DND-41 (cell line): ENCODE measurements around the gene GRIA1.

ENCODE experiments used
- ATAC-seq: fragments of 200-7000 bp; cut with Tn5 transposase; 3 replicates; pipeline ENCODE4 v1.9.1; 2021; ENCODE audit warnings: low read depth; ENCODE audit not compliant: insufficient read depth
- DNase-seq: peaks from one replicate; pipeline ENCODE4 v3.0.0-alpha.2; 2020
- H2AFZ ChIP-seq: 2 replicates; pipeline ENCODE4 v1.6.0; 2012; ENCODE audit warnings: low read depth, low read length
- H3K27ac ChIP-seq: 2 replicates; pipeline ENCODE4 v1.5.1; 2012; ENCODE audit warnings: low read length, inconsistent platforms
- H3K27me3 ChIP-seq: fragments of 200-600 bp; sonication (generic); 2 replicates; pipeline ENCODE4 v1.6.0; 2012; ENCODE audit warnings: low read length, mild to moderate bottlenecking, inconsistent platforms; ENCODE audit not compliant: insufficient read depth, poor library complexity
- H3K36me3 ChIP-seq: 2 replicates; pipeline ENCODE4 v1.5.1; 2012; ENCODE audit warnings: low read length, inconsistent platforms; ENCODE audit not compliant: insufficient read depth
- H3K4me1 ChIP-seq: 2 replicates; pipeline ENCODE4 v1.5.1; 2012; ENCODE audit warnings: mild to moderate bottlenecking, low read length; ENCODE audit not compliant: insufficient read depth
- H3K4me2 ChIP-seq: 2 replicates; pipeline ENCODE4 v1.6.0; 2012; ENCODE audit warnings: mild to moderate bottlenecking, moderate library complexity, low read length, inconsistent platforms; ENCODE audit not compliant: insufficient read depth
- H3K4me3 ChIP-seq, 2 experiments: fragments of 200-600 bp in 1 of 2; shearing (Covaris generic) in 1 of 2; 2 replicates each; pipeline ENCODE4 v1.5.1; 2012 to 2016; ENCODE audit warnings: inconsistent platforms in 2 of 2, low read length in 2 of 2, mild to moderate bottlenecking in 2 of 2, low read depth in 1 of 2, moderate library complexity in 1 of 2
- H3K79me2 ChIP-seq: 2 replicates; pipeline ENCODE4 v1.6.0; 2012; ENCODE audit warnings: low read length, inconsistent platforms; ENCODE audit not compliant: insufficient read depth
- H3K9ac ChIP-seq: 2 replicates; pipeline ENCODE4 v1.6.0; 2012; ENCODE audit warnings: low read depth, mild to moderate bottlenecking, inconsistent platforms, low read length, moderate library complexity
- H3K9me3 ChIP-seq: 2 replicates; pipeline ENCODE4 v1.5.1; 2012; ENCODE audit warnings: low read length, moderate library complexity, mild to moderate bottlenecking, inconsistent platforms; ENCODE audit not compliant: insufficient read depth, severe bottlenecking
- H4K20me1 ChIP-seq: 2 replicates; pipeline ENCODE4 v1.6.0; 2012; ENCODE audit warnings: low read length; ENCODE audit not compliant: insufficient read depth
- CTCF ChIP-seq: IDR thresholded peaks from 2 replicates; pipeline ENCODE4 v1.5.1; 2012; ENCODE audit warnings: borderline replicate concordance, low read length, moderate library complexity, mild to moderate bottlenecking; ENCODE audit not compliant: poor library complexity, severe bottlenecking; ENCODE audit errors: extremely low read depth
- EZH2 ChIP-seq: IDR thresholded peaks from 3 replicates; pipeline ENCODE4 v1.6.1; 2012; ENCODE audit warnings: borderline replicate concordance, low read depth, mild to moderate bottlenecking, moderate library complexity, low read length, inconsistent platforms; ENCODE audit not compliant: severe bottlenecking

The GRIA1 gene

GRCh38 chr5:153798830-153799229 is 308.4 kb downstream of the GRIA1 start:
- Histone ChIP-seq H3K4me3 (no peak overlapping the region), H3K79me2 (no peaks in the 10 kb centered on the region), H3K4me1 (no peaks in the 10 kb centered on the region), H3K9ac (no peak overlapping the region), H3K36me3 (no peaks in the 10 kb centered on the region), H3K27ac (no peak overlapping the region), H3K9me3 (no peaks in the 10 kb centered on the region), H2AFZ (no peak overlapping the region), H4K20me1 (no peaks in the 10 kb centered on the region), H3K27me3 (no peaks in the 10 kb centered on the region), H3K4me2 (no peak overlapping the region)
- ATAC-seq, result no peak
- DNase-seq, result no peak
- TF ChIP-seq CTCF, result no peak
- TF ChIP-seq EZH2, result no peak

- ATAC-seq (no peak), DNase-seq (no peak)
- Histone ChIP-seq H3K9ac (no peak overlapping the region), H3K27me3 (no peaks in the 10 kb centered on the region), H3K9me3 (no peaks in the 10 kb centered on the region), H3K4me2 (no peak overlapping the region), H4K20me1 (no peaks in the 10 kb centered on the region), H3K36me3 (no peaks in the 10 kb centered on the region), H3K79me2 (no peaks in the 10 kb centered on the region), H3K4me3 (no peak overlapping the region), H3K4me1 (no peaks in the 10 kb centered on the region), H2AFZ (no peak overlapping the region), H3K27ac (no peak overlapping the region)
- no peak for TF ChIP-seq EZH2
- no peak for TF ChIP-seq CTCF
Measured at GRCh38 chr5:153799466-153799865, 309.0 kb downstream of the GRIA1 start.

GRCh38 chr5:153802050-153802821 is 311.8 kb downstream of the GRIA1 start:
- H2AFZ ChIP-seq, result no peak overlapping the region
- TF ChIP-seq EZH2 (no peak), CTCF (no peak)

GRCh38 chr5:153807801-153808200 is 317.3 kb downstream of the GRIA1 start:
- Histone ChIP-seq H3K27ac (no peak overlapping the region), H3K9ac (no peak overlapping the region)
- no peak for TF ChIP-seq EZH2
- no peak for TF ChIP-seq CTCF

More at GRCh38 chr5:153802050-153802821, 311.8 kb downstream of the GRIA1 start:
- H3K27me3 ChIP-seq, result no peaks in the 10 kb centered on the region
- no peaks in the 10 kb centered on the region for H3K9me3 ChIP-seq
- H4K20me1 ChIP-seq, result no peaks in the 10 kb centered on the region
- no peaks in the 10 kb centered on the region for H3K36me3 ChIP-seq
- no peak overlapping the region for H3K27ac ChIP-seq
- ATAC-seq (no peak), DNase-seq (no peak)
- no peak overlapping the region for H3K4me3 ChIP-seq
- H3K4me1 ChIP-seq, result no peaks in the 10 kb centered on the region
- no peak overlapping the region for H3K9ac ChIP-seq
- H3K4me2 ChIP-seq, result no peak overlapping the region
- no peaks in the 10 kb centered on the region for H3K79me2 ChIP-seq

More at GRCh38 chr5:153807801-153808200, 317.3 kb downstream of the GRIA1 start:
- no peak overlapping the region for H3K4me2 ChIP-seq
- H3K27me3 ChIP-seq, result no peaks in the 10 kb centered on the region
- H3K79me2 ChIP-seq, result no peaks in the 10 kb centered on the region
- DNase-seq (no peak), ATAC-seq (no peak)
- H3K4me1 ChIP-seq, result no peaks in the 10 kb centered on the region
- no peak overlapping the region for H3K4me3 ChIP-seq
- H2AFZ ChIP-seq, result no peak overlapping the region
- H3K36me3 ChIP-seq, result no peaks in the 10 kb centered on the region
- H3K9me3 ChIP-seq, result no peaks in the 10 kb centered on the region
- H4K20me1 ChIP-seq, result no peaks in the 10 kb centered on the region
